ENCODE results near the gene TP53I3.
"Not testable (repeated sequence)": the region's sequence is repeated elsewhere in the genome, so short reads cannot be mapped to it uniquely, and the experiment has no call there.

The TP53I3 gene

DNA sequence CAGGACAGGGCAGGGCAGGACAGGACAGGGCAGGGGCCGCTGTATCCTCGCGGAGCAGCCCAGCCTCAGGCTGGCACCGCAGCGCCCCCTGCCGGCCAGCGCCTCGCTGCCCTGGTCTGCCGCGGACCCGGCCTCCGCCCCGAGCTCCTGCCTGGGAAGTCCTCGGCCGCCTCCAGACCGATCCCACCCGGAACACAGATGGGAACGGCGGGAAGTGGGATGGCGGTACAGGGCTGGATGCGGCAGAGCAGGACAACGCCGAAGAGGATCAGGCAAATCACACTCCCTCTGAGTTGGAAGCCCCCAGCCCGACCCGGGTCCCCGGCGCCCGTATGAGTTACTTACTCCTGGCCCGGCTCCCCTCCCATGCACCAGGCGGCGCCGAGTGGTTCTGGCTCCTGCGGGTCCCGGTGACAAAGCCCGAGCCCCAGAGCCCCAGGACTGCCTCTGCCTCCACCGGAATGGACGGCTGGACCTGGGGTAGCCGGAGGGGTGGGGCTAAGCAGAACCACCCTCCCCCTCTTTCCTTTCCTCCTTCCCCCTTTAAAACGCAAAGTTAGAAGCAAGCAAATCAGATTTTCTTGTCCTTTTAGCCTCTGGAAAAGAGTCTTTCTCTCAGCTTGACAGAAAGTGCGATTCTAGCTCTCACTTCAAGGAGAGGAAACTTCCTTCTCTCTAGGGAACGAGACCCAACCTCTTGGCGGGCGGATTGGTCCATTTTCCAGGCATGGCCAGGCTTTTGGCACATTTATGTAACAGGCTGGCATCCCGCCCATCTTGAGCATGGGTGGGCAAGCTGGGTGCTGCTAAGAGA lies at the start of gene TP53I3:
Gene TP53I3, minus strand, starts transcription at position 449 of the 814 bp plus-strand sequence. CDS start 508 bp downstream, outside the sequence.
- peak; percentile 28 for DNase-seq

GRCh38 chr2:24132543-24132942 lies 47.9 kb upstream of the TP53I3 start:
- DNase-seq = no peak

DNA sequence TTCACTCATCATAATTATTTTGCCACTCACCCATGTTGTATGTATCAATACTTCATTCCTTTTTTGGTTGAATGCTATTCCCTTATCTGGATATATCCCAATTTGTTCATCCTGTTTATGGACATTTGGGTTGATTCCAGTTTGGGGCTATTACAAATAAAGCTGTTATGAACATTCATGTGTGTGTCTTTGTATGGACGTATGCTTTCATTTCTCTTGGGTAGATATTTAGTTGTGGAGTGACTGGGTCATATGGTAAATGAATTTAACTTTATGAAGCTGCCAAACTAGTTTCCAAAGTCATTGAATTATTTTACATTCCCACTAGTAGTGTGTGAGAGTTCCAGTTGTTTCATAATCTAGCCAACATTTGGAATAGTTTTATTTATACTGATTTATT lies 41.3 kb upstream of the TP53I3 start:
- DNase-seq = no peak

DNA sequence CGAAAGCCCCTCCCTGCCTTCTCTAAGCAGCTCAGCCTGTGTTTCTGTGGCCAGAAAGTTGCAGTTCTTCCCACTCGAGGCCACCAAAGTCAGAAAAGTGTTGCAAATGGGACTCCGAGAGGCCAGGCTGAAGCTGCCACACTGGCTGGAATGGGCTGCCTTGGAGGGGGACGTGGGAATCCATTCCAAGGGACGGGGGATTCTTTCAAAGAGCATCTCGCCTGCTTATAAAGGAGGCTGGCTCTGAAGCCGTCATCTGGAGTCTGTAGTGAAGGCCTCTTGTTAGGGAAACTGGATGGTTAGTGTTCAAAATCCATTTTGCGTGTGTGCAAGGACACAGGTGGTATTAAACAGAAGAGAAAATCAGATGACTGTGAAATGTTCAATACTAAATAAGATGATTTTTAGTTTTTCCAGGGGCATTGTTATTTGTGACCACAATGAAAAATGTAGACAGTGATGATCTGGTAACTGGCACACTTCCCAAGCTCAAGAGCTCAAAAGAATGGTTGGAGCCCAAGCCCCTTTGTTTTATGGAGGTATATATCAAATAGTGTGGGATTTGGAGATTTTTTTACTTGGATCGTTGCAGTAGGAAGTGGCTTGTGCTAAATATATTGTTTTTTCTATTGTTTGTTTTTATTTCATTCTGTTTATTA lies 39.4 kb upstream of the TP53I3 start:
- DNase-seq = no peak

- peak; percentile 48 for DNase-seq
Measured at GRCh38 chr2:24123195-24123921, 38.7 kb upstream of the TP53I3 start, which contains the start of the genes FAM228B and PFN4. TSS of gene FAM228B (plus strand) at chr2:24123469. CDS start at chr2:24124362, 893 bp downstream. TSS of gene PFN4 (minus strand) at chr2:24123334. CDS start at chr2:24122535, 799 bp downstream.

DNA sequence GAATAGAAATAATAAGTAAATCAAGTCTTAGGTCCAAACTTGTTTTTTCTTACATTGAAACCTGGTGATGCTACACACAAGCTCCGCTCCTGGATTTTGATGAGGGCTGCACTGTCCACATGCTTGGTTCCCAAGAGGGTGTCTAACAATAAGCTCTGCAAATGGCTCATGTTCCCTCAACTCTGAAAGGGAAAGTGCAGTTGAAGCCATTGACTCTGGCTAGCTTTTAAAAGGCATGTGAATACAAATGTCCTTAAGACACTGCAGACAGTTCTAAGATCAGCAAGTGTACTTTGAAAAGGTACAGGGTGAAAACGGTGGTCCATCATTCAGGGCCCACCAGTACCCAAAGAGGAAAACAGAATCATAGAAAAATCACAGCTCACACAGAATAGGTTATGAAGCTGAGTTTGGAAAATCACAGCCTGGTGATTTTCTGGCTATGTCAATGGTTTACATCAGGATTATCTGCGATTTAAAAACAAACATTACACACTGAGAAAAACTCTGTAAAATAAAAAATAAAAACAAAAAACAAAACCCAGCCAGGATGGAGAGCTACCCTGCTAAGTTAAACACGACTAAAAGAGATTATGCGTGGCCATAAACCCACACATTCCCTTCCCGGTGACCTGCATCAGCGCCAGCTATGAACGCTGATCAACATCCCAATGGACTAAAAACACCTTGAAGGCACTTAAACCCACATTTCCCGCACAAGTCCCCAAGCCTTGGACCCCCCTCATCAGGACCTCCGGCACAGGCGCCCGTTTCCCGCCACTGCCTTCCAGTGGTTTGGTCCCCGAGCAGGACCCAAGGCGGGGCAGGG lies 37.9 kb upstream of the TP53I3 start:
- no peak for DNase-seq

DNA sequence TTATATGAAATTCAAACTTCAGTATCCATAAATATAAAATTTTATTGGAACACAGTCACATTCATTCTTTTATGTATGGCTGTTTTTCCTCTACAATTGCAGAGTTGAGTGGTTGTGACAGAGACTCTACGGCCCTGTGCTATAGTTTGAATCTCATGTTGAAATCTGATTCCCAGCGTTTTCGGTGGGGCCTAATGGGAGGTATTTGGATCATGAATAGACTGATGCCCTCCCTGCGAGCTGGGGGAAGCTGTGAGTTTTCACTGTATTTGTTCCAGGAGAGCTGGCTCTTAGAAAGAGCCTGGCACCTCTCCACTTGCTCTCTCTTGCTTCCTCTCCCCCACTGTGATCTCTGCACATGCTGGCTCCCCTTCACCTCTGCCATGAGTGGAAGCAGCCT lies 36.8 kb upstream of the TP53I3 start:
- no peak for DNase-seq

DNA sequence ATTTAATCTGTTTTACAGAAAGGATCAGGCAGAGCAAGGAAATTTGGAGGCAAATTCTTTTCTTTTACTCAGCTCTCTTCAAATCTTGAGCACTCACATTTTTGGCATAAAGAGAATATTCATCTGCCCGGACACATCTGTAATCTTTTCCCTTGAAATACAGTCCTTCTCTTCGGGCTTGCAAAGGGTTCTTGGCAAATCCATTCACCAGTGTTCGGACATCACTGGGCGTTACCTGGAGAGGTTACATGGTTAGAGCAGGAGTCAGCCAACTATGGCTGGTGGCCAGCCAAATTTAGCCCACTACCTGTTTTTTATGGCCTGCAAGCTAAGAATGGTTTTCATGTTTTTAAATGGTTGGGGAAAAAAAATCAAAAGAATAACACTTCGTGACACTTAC lies 36.4 kb upstream of the TP53I3 start:
- no peak for DNase-seq

DNA sequence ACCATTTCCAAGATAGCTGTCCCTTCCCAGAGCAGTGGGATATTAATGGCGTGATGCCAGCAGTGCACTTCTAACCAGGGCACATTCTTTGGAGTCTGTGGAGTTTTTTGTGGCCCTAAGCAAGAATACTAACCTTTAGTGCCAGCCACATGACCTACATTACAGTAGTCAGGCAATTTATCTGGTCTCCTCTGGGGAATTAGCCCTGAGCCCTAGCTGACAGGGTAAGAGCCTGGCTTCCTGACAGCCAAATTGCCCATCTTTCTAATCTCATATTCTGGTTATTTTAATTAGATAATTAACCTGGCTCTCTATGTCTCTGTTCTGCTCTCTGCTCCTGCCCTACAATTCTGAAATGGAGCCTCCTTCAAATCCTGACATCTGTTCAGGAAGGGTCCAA lies 33.3 kb upstream of the TP53I3 start:
- DNase-seq = no peak

- no peak for DNase-seq
Measured at GRCh38 chr2:24115057-24115456, 30.4 kb upstream of the TP53I3 start.

- no peak for DNase-seq
Measured at GRCh38 chr2:24111407-24111901, 26.8 kb upstream of the TP53I3 start.

DNA sequence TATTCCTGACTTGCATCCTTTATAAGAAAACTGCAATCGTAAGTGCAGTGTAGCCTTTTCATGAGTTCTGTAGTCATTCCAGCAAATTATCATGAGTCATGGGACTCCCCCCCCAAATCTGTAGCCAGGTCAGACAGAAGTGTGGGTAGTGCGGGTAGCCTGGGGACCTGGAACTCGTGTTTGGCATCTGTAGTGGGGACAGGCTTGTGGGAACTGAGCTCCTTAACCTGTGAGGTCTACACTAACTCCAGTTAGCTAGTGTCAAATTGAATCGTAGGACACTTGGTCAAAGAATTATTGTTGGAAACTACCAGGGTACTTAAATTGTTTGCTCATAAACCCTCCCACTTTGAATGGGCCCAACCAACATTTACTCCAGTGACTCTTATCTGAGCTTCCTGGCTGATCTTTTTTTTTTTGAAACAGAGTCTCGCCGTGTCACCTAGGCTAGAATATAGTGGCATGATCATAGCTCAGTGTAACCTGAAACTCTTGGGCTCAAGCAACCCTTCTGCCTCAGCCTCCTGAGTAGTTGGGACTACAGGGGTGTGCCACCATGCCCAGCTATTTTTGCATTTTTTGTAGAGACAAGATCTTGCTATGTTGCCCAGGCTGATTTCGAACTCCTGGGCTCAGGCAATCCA lies 26.1 kb upstream of the TP53I3 start:
- no peak for DNase-seq

- DNase-seq = not testable (repeated sequence)
Measured at GRCh38 chr2:24109431-24109830, 24.8 kb upstream of the TP53I3 start.

DNA sequence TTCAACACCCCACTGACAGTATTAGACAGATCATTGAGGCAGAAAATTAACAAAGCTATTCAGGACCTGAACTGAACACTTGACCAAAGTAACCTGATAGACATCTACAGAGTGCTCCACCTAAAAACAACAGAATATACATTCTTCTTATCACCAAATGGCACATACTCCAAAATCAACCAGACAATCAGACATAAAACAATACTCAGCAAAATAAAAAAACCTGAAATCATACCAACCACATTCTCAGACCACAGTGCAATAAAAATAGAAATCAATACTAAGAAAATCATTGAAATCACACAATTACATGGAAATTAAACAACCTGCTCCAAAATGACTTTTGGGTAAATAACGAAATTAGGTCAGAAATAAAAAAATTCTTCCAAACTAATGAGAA lies 22.7 kb upstream of the TP53I3 start:
- DNase-seq = no peak

GRCh38 chr2:24106786-24107185 lies 22.2 kb upstream of the TP53I3 start:
- no peak for DNase-seq

DNA sequence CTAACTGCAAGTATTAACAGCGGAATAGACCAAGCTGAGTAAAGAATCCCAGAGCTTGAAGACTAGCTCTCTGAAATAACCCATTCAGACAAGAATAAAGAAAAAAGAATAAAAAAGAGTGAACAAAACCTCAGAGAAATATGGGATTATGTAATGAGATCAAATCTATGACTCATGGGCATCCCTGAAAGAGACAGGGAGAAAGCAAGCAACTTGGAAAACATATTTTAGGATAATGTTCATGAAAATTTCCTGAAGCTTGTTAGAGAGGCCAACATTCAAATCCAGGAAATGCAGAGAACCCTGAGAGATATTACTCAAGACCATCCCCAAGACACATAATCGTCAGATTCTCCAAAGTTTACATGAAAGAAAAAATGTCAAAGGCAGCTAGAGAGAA lies 21.2 kb upstream of the TP53I3 start:
- no peak for DNase-seq

- DNase-seq = no peak
Measured at GRCh38 chr2:24104906-24105305, 20.3 kb upstream of the TP53I3 start.

DNA sequence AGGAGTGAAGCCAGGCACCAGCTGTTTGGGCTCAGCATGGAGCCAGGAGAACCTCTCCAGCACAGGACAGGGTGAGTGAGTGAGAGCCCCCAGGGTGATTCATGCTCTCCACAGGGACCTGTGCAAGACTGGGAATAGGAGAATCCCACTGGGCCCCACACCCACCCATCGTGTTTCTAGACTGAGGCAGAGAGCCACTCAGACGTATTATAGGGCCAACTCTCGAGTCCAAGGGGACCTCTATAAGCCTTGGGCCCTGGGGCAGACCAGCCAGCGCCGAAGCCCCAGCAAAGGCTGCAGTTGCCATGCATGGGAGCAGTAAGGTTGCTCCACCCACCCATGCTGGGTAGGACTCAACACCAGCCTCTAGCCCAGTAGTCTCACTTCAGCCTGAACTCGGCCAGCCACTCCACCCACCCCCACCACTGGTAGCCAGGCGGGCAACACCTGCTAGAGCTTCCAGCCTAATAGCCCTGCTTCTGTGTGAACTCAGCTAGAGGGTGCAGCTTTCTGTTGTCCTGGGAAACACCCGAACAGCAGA lies 19.5 kb upstream of the TP53I3 start:
- no peak for DNase-seq

DNA sequence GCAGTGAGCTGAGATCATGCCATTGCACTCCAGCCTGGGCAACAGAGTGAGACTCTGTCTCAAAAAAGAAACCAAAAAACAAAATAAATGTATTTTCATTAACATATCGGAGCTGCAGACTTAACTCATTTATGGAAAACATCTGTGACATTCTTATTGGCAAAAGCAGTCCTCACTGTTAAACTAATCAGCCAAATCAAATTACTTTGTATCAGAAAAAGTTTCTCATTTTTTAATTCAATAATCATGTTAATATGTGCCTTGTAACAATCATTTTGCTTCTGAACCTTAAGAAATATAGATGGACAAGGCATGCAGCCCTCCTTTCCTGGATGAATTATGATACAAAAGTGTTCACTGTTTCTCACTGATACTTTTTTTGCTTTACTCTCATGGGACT lies 18.0 kb upstream of the TP53I3 start:
- DNase-seq = no peak

- no peak for DNase-seq
Measured at GRCh38 chr2:24101992-24102391, 17.4 kb upstream of the TP53I3 start.

GRCh38 chr2:24100732-24101131 lies 16.1 kb upstream of the TP53I3 start:
- not testable (repeated sequence) for DNase-seq

Measured in NCI-H1417 treated with DMSO at 0.1 percent for 48 hours (cell line).